BLaER1 treated with 17β-estradiol and CSF1 and Interleukin-3, amounts not matched to agents 10 nM and 100 nM (cell line): ENCODE results near the gene UGT1A7.

Experiments
- H3K27ac ChIP-seq, 11 experiments: shearing (Covaris generic); formaldehyde crosslinking; 2 replicates each; pipeline ENCODE4 v1.8.1; 2022
- H3K27me3 ChIP-seq, 11 experiments: shearing (Covaris generic); formaldehyde crosslinking; 2 replicates each; pipeline ENCODE4 v1.8.1; 2022
- H3K36me3 ChIP-seq, 11 experiments: shearing (Covaris generic); formaldehyde crosslinking; 2 replicates each; pipeline ENCODE4 v1.8.1; 2022
- H3K4me1 ChIP-seq, 10 experiments: shearing (Covaris generic); formaldehyde crosslinking; 2 replicates each; pipeline ENCODE4 v1.8.1; 2022
- H3K4me2 ChIP-seq, 11 experiments: shearing (Covaris generic); formaldehyde crosslinking; 2 replicates each; pipeline ENCODE4 v1.8.1; 2022
- H3K4me3 ChIP-seq, 10 experiments: shearing (Covaris generic); formaldehyde crosslinking; 2 replicates each; pipeline ENCODE4 v1.8.1; 2022
- H3K9ac ChIP-seq, 11 experiments: shearing (Covaris generic); formaldehyde crosslinking; 2 replicates each; pipeline ENCODE4 v1.8.1; 2022
- H3K9me3 ChIP-seq, 11 experiments: shearing (Covaris generic); formaldehyde crosslinking; replicated peaks in 1 of 11; 2 replicates each; pipeline ENCODE4 v1.8.1; 2022
- H4K20me1 ChIP-seq, 11 experiments: shearing (Covaris generic); formaldehyde crosslinking; 2 replicates each; pipeline ENCODE4 v1.8.1; 2022
- Cebpa-rat ChIP-seq, 11 experiments: shearing (Covaris generic); IDR thresholded peaks; 2 replicates each; pipeline ENCODE4 v1.8.1; 2022

UGT1A7 gene

DNA sequence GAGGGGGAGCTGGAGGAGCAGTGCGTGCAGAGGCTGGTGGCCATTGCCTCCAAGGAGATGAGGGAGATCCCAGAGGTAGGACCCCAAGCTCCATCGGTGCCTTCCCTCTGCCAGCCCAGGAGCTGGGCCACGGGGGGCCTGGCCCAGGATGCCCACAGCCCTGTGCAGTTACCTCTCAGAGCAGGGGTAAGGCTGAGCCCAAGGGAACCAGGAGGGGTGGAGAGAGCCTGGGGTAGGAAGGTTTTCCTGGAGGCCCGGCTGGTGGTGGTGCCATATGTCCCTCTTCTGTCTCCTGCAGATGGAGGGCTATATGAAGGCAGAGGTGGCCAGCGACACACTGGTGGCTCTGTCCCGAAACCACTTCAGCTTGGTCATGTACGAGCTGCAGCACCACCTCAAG, 107.9 kb downstream of the UGT1A7 start:
- H3K27me3 ChIP-seq: no peaks in the 10 kb centered on the region
- H4K20me1 ChIP-seq: no peaks in the 10 kb centered on the region
- no peak overlapping the region for H3K27ac ChIP-seq
- H3K4me3 ChIP-seq: no peak overlapping the region
- H3K36me3 ChIP-seq: no peaks in the 10 kb centered on the region
- H3K4me2 ChIP-seq: no peak overlapping the region
- no peak overlapping the region for H3K9ac ChIP-seq
- no peak for TF ChIP-seq Cebpa-rat (IDR thresholded peaks at IDR 0.05)
- H3K9me3 ChIP-seq: peaks cover 19 to 42% (median 27%) of the 10 kb centered on the region in 11 experiments
- peaks cover 0 to 18% (median 4%) of the 10 kb centered on the region in 10 experiments; a peak in 9 of 20 replicates for H3K4me1 ChIP-seq

DNA sequence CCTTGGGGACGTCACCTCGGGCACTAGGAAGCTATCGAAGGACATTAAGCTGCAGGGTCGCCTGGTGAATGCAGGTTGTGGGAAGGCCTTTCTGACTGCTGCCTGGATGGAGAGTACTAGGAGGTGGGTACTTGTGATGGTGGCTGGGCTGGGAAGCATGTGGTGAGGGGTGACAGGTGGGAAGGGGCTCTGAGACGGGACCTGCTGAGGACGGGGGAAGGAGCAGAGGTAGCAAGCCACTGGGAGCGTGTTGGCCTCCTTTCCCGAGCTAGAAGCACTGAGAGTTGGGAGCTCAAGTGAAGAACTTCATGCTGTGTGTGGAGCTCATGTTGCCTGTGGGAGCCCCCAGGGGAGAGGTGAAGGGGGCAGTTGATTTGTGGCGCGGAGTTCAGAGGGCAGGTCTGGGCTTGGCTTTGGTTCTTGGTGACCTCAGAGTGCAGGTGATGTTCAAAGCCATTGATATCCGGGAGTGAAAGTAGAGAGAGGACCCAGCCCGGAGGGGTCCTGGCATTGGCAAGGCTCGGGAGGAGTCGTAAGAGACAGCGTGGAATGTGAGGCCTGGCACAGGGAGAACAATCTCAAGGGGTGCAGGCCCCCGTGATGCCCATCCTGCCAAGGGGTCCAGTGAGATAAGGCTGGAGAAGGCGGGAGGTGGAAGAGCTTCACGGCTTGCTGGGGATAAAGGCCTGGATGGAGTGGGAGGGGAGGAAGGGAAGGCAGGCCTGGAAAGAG, 109.6 kb downstream of the UGT1A7 start:
- Histone ChIP-seq H3K4me3 (no peak overlapping the region), H3K27ac (no peak overlapping the region), H3K27me3 (no peaks in the 10 kb centered on the region), H4K20me1 (no peaks in the 10 kb centered on the region), H3K4me1 (peaks cover 0 to 6% (median 0%) of the 10 kb centered on the region in 10 experiments; a peak in 1 of 20 replicates), H3K36me3 (no peaks in the 10 kb centered on the region), H3K9ac (no peak overlapping the region), H3K4me2 (no peak overlapping the region), H3K9me3 (peaks cover 4 to 26% (median 15%) of the 10 kb centered on the region in 11 experiments)
- no peak for TF ChIP-seq Cebpa-rat (IDR thresholded peaks at IDR 0.05)

DNA sequence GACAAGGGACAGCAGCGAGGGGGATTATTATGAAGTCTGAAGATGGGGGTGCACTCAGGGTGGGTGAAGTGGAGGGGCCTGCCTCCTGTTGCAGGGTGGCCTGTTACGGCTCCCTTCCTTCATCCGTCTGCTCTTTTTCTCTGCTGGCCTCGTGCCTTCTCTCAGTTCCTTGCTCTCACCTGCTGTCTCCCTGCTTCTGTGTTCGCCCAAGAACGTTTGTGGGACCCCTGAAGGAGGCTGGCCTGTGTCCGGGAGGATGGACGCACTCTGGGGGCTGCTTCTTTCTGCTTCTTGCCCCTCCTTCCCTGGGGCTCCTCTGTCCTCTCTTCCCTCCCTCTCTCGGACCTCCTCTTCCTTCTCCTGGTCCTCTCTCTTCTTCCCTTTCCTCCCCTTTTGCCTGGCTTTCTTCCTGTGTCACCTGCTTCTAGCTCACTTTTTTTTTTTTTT, 110.2 kb downstream of the UGT1A7 start:
- Histone ChIP-seq H3K4me3 (no peak overlapping the region), H4K20me1 (no peaks in the 10 kb centered on the region), H3K27ac (no peak overlapping the region), H3K4me2 (no peak overlapping the region), H3K36me3 (no peaks in the 10 kb centered on the region), H3K4me1 (peaks cover 0 to 6% (median 0%) of the 10 kb centered on the region in 10 experiments; a peak in 1 of 20 replicates), H3K9ac (no peak overlapping the region), H3K9me3 (peaks cover 0 to 20% (median 11%) of the 10 kb centered on the region in 11 experiments; a peak in 15 of 22 replicates), H3K27me3 (no peaks in the 10 kb centered on the region)
- TF ChIP-seq Cebpa-rat (IDR thresholded peaks at IDR 0.05): no peak

DNA sequence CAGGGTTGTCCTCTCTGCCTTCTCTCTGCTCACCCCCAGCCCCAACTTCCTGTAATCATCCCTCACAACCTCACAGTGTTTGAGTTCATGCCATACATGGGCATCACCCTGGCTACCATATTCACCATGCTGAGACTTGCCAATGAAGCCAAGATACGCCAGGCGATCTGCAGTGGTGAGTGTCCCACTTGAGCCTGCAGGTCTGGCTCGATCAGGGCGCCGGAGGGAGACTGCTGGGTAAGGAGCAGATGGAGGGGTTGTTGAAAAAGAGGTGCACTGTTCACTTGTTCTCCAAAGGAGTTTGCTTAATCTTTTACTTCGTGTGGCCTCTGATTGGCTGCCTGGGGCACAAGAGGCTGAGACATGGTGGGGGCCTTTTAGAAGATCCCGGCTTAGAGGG, 111.0 kb downstream of the UGT1A7 start:
- peaks cover 0 to 18% (median 11%) of the 10 kb centered on the region in 11 experiments; a peak in 10 of 22 replicates for H3K9me3 ChIP-seq
- peaks cover 0 to 6% (median 0%) of the 10 kb centered on the region in 10 experiments; a peak in 1 of 20 replicates for H3K4me1 ChIP-seq
- H3K36me3 ChIP-seq: no peaks in the 10 kb centered on the region
- TF ChIP-seq Cebpa-rat (IDR thresholded peaks at IDR 0.05): no peak
- no peak overlapping the region for H3K9ac ChIP-seq
- H3K27ac ChIP-seq: no peak overlapping the region
- H3K4me3 ChIP-seq: no peak overlapping the region
- H4K20me1 ChIP-seq: no peaks in the 10 kb centered on the region
- no peak overlapping the region for H3K4me2 ChIP-seq
- no peaks in the 10 kb centered on the region for H3K27me3 ChIP-seq

DNA sequence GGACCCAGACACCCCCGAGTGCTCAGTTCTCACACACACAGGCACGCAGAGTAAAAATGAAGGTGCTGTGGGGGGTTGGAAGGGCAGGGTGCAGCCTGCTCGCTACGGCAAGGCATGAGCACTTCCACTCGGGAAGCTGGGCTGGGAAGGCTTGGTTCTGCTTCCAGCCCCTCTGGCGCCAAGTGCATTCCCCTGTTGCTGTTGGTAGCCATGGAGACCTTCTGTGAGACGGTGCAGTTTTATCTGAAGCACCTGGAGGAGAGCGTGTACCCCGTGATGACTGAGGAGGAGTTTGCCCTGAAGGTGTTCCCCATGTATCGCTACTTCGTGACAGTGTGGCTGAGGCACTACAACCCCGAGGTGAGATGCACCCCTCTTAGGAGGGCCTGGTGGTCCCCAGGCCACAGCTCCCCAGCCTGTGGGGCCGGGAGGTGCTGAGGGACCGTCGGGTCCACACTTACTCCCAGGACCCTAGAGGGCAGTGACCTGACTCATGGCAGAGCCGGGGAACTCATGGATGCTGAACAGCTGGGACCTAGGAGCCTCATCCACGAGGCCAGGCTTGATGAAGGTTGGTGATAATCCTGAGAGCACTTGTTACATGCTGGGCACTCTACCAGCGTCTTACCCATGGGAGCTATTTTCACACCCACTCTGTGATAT, 111.9 kb downstream of the UGT1A7 start:
- H3K4me3 ChIP-seq: no peak overlapping the region
- H3K4me2 ChIP-seq: no peak overlapping the region
- no peaks in the 10 kb centered on the region for H3K36me3 ChIP-seq
- H3K9ac ChIP-seq: no peak overlapping the region
- TF ChIP-seq Cebpa-rat (IDR thresholded peaks at IDR 0.05): no peak
- no peaks in the 10 kb centered on the region for H4K20me1 ChIP-seq
- H3K27me3 ChIP-seq: no peaks in the 10 kb centered on the region
- H3K9me3 ChIP-seq: peaks cover 0 to 15% (median 10%) of the 10 kb centered on the region in 11 experiments; a peak in 10 of 22 replicates
- H3K27ac ChIP-seq: no peak overlapping the region
- H3K4me1 ChIP-seq: peaks cover 0 to 6% (median 0%) of the 10 kb centered on the region in 10 experiments; a peak in 1 of 20 replicates

DNA sequence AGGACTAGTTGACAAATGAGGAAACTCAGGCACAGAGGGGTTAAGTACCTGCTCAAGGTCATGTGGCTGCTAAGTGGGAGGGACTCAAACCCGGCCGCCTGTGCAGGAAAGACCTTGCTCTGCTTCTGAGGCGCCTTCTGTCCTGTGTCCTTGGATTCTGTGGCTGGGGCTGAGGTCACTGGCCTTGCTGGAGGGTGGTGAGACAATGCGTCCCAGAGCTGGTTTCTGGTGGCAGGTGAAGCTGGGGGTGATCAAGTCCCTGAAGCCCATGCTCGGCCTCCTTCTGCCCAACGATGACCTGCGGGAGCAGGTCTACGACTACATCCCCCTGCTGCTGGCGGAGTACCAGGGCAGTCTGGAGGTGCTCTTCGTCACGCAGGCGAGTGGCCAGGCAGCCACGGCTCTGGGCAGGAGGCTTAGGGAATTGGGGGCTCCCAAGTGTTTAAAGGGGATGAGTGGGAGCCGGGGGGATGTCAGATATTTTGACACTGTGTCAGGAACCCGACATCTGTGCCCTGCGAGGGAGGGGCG, 112.5 kb downstream of the UGT1A7 start:
- Histone ChIP-seq H3K27me3 (no peaks in the 10 kb centered on the region), H3K27ac (no peak overlapping the region), H3K4me3 (no peak overlapping the region), H4K20me1 (no peaks in the 10 kb centered on the region), H3K4me1 (peaks cover 0 to 6% (median 0%) of the 10 kb centered on the region in 10 experiments; a peak in 1 of 20 replicates), H3K4me2 (no peak overlapping the region), H3K9me3 (peaks cover 0 to 9% (median 7%) of the 10 kb centered on the region in 11 experiments; a peak in 10 of 22 replicates), H3K9ac (no peak overlapping the region), H3K36me3 (no peaks in the 10 kb centered on the region)
- no peak for TF ChIP-seq Cebpa-rat (IDR thresholded peaks at IDR 0.05)

DNA sequence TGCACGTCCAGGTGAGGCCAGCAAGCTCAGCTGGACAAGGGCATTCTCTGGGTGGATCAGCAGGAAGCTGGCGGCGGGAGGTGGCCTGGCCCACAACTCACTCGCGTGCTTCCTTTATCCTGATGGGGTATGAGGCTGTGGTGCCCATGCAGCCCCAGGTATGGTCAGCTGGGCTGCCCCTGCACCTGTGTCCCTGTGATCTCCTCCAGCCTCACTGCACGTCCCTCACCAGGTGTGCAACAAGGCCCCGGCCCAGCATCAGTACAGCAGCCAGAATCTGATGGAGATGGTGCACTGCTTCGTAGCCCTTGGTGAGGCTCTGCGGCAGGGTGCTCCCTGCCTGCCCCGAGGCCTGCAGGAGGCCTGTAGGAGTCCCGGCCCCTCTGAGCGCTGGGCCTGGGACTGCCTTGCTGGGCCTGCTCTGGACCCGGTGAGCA, 114.1 kb downstream of the UGT1A7 start:
- TF ChIP-seq Cebpa-rat (IDR thresholded peaks at IDR 0.05): no peak
- no peak overlapping the region for H3K9ac ChIP-seq
- H4K20me1 ChIP-seq: no peaks in the 10 kb centered on the region
- H3K4me3 ChIP-seq: no peak overlapping the region
- H3K9me3 ChIP-seq: no peaks in the 10 kb centered on the region; a peak in 1 of 22 replicates
- no peak overlapping the region for H3K27ac ChIP-seq
- no peaks in the 10 kb centered on the region for H3K4me1 ChIP-seq
- H3K27me3 ChIP-seq: no peaks in the 10 kb centered on the region
- H3K36me3 ChIP-seq: no peaks in the 10 kb centered on the region
- no peak overlapping the region for H3K4me2 ChIP-seq

DNA sequence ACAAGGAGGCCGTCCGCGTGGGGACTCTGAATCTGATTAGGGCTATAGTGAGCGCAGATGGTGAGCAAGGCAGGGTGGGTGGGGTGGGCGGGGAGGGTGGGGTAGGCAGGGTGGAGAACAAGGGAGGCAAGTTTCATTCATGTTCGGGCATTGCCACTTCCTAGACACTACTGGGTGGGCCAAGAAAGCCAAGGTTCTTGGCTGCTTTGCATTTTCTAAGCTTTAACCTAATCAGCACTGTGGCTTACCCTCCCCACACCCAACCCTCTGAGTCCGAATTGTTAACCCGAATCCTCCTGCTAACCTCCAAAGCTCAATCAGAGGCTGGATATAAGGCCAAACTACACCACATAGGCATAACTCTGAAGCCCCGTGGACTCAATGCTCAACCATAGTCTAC, 114.6 kb downstream of the UGT1A7 start:
- no peak overlapping the region for H3K4me3 ChIP-seq
- no peak for TF ChIP-seq Cebpa-rat (IDR thresholded peaks at IDR 0.05)

DNA sequence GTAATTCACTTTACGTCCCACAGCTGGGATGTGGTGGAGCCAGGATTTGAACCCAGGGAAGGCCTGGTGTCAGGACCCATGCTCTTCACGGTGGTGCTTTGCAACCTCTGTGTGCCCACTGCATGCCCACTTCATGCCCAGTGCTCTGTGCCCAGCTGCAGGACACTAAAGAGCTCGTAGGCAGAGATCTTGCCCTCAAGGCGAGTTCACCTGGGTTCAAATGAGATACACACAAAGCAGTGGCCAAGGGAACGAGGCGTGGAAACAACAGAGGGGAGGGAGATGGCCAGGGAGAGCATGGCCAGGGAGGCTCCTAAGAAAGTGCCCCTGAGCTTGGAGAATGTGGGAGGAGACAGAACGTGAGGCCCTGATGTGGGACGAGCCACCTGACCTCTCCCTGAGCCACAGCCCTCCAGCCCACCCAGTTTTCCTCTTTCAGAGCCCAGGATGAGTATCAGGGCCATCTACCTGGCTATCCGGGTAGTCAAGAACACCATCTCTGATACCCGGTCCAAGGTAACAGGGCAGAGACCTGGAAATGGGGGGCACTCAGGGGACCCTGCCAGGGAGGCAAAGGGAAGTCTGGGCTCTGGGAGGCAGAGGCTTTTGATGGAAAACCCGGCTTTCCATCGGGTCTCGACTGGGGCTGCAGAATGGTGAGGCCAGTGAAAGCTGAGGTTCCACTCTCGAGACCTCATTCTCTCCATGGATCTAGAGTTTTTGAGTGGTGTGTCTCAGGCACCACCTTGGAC, 116.8 kb downstream of the UGT1A7 start:
- no peak overlapping the region for H3K4me3 ChIP-seq
- peaks cover 5 to 12% (median 10%) of the 10 kb centered on the region in 10 experiments; a peak in 18 of 20 replicates for H3K4me1 ChIP-seq
- no peaks in the 10 kb centered on the region for H4K20me1 ChIP-seq
- H3K27me3 ChIP-seq: no peaks in the 10 kb centered on the region
- H3K4me2 ChIP-seq: no peak overlapping the region
- H3K27ac ChIP-seq: no peak overlapping the region
- no peak for TF ChIP-seq Cebpa-rat (IDR thresholded peaks at IDR 0.05)
- no peaks in the 10 kb centered on the region for H3K9me3 ChIP-seq
- H3K9ac ChIP-seq: no peak overlapping the region
- H3K36me3 ChIP-seq: no peaks in the 10 kb centered on the region

More for the DNA sequence above, 114.6 kb downstream of the UGT1A7 start:
- Histone ChIP-seq H3K27me3 (no peaks in the 10 kb centered on the region), H4K20me1 (no peaks in the 10 kb centered on the region), H3K9me3 (no peaks in the 10 kb centered on the region; a peak in 1 of 22 replicates), H3K27ac (no peak overlapping the region), H3K9ac (no peak overlapping the region), H3K4me2 (no peak overlapping the region), H3K36me3 (no peaks in the 10 kb centered on the region), H3K4me1 (peaks cover 2 to 5% (median 3%) of the 10 kb centered on the region in 10 experiments; a peak in 18 of 20 replicates)
